ENCODE measurements around the gene RANBP17.
A peak's percentile ranks its signal among the peaks of the same experiment; 100 is the strongest.
"Not testable (repeated sequence)": the region's sequence is repeated elsewhere in the genome, so short reads cannot be mapped to it uniquely, and the experiment has no call there.

Gene RANBP17

GRCh38 chr5:171250738-171251137, 388.9 kb downstream of the RANBP17 start:
- DNase-seq (ENCODE audit: low spot score) = no peak

DNA sequence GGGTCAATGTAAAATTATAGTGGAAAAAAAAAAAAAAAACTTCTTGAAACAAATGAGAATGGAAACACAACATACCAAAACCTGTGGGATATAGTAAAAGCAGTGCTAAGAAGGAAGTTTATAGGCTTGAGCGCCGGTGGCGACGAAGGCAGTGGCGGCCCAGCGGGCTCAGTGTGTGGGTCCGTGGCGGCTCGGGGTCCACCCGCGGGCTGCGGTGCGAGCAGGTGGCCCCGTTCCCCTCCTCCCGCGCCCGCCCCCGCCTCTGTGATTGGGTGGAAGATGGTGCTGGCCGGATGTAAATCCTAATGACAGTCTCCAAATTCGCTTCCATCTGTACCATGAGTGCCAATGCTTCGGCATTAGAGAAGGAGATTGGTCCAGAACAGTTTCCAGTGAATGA, 389.7 kb downstream of the RANBP17 start:
- DNase-seq (ENCODE audit: low spot score) = no peak

- no peak for DNase-seq (ENCODE audit: low spot score)
These were observed 390.9 kb downstream of the RANBP17 start for GRCh38 chr5:171252674-171253073.

DNA sequence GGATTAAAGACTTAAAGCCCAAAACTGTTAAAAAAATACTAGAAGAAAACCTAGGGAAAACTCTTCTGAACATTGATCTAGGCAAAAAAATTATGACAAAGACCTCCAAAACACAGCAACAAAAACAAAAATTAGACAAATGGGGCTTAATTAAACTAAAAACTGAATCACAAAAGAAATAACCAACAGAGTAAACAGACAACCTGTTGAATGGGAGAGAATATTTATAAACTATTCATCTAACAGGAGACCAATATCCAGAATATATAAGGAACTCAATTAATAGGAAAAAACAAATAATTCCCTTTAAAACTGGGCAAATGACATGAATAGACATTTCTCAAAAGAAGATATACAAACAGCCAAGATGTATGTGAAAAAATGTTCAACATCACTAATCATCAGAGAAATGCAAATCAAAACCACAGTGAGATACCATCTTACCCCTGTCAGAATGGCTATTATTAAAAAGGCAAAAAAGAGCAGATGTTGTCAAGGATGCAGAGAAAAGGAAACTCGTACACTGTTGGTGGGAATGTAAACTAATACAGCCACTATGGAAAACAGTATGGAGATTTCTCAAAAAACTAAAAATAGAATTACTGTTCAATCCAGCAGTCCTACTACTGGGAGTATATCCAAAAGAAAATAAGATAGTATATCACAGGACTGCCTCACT, 397.1 kb downstream of the RANBP17 start:
- DNase-seq (ENCODE audit: low spot score) = no peak

DNA sequence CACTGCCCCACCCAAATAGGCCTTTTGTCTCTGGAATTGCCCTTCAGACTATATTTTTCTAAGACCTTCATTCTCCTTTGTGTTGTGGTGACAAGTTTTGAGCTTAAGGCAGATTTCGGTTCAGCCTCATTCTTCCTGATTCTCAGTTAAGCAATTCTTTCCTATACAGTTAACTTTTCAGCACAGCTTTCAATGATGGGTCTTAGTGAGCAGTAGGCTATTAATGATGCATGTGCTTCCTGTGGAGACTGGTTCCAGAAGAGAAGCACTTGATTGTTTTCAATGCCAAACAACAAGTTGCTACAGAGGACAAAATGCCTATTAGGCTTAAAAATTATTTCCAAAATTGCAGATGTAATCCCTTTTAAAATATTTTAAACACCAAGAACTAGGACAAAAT, 399.5 kb downstream of the RANBP17 start:
- no peak for DNase-seq (ENCODE audit: low spot score)

DNA sequence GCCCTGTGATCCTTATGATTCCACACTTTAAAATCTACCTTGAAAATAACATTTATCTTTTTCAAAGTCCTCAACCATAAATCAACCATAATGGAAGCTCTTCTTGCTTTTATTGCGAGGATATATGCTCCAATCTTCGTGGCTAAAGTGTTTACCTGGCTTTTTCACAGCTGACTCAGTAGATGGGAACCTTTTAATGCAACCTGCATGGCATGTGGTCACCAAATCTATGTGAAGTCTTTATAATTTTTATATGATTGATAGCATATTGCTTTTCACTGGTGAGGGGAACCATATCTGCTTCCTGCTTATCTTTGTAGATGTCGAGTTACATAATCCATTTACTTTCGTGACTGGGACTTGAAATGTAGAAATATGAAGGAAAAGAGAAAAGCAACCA, 400.1 kb downstream of the RANBP17 start:
- DNase-seq (ENCODE audit: low spot score) = no peak

- no peak for DNase-seq (ENCODE audit: low spot score)
These were observed 401.4 kb downstream of the RANBP17 start for GRCh38 chr5:171263181-171263580.

DNA sequence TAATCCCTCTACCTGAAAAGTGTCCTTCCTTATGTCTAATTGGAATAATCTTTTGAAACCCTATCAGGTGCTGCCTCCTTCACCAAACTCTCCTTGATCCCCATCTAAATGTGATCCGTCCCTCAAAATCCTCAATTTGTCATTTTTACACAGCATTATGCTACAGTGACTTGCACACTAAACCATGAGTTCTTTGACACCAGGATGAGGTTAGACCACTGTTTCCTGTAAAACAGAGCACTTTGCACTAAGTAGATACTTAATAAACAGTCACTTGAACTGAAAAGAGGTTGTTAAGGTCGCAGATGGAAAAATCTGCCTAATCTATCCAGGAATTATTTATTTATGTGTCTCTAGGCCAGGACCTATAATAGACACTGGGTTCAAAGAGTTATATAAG, 403.0 kb downstream of the RANBP17 start:
- peak; percentile 9 for DNase-seq (ENCODE audit: low spot score)

DNA sequence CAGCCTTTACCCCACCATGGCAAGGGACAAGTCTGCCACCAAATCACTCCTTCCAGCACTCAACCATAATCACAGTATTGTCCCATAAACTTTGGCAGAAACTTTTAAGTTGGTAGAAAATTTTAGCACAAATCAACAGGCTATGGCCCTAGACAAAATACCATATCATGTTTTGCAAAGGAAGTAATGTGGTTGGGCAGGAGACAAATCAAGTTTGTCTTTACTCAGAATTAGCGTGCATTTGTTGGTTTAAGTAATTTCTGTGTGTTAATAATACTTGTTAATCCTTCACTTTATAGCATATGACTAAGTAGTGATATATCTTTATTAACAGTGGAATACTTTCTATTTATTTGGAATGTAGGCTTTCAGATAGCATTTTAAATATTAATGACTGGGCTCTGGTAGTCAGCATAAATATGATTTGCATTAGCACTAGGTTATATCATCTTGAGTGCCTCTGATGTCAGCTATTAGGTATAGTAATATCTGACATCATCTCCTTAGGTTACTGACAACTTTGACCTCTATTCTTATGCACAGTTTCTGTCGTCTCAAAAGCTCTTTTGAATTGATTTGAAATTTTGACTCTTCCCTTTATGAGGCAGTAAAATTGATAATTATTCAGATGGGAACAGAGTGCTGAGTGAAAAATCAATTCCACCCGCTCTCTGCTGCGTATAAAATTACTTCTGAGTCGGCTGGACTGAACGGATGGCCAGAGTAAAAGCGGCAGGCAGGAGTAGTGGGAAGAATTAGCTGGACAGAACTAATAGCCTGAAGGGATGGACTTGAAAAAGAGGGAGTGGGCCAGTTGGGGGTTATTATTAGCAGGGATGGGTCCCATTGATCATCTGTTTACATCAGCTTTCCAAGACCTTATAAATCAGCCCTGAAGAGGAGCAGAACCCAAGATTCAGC, 407.1 kb downstream of the RANBP17 start:
- DNase-seq (ENCODE audit: low spot score) = no peak

- DNase-seq (ENCODE audit: low spot score) = no peak
These were observed 407.9 kb downstream of the RANBP17 start for GRCh38 chr5:171269717-171270116.

DNA sequence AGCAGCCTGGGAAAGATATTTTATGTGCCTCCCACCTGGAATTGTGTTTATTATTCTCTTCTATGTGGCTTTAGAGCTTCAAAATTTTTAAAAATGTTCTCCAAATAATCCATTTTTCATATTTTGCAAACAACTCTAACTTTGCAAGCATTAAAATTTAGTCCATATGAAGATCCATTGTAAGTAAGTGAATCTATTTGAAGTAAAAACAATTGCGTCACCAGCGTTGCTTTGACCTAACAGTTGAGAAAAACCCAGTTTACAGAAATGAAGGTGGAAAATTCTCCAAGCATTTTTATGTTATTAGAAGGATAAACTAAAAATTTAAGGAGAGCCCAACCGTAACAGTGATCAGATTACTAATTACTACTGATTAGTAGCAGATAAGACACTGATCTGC, 408.3 kb downstream of the RANBP17 start:
- DNase-seq (ENCODE audit: low spot score) = no peak

DNA sequence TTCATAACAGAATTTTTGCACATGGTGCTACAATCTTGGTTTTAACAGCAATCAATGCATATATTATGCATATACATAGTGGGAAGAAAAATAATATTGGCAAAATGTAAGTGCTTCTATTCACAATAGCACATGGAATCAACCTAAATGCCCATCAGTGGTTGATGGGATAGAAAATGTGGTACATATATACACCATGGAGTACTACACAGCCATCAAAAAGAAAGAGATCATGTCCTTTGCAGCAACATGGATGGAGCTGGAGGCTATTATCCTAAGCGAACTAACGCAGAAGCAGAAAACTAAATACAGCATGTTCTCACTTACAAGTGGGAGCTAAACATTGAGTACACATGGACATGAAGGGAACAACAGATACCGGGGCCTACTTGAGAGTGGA, 410.0 kb downstream of the RANBP17 start:
- no peak for DNase-seq (ENCODE audit: low spot score)

DNA sequence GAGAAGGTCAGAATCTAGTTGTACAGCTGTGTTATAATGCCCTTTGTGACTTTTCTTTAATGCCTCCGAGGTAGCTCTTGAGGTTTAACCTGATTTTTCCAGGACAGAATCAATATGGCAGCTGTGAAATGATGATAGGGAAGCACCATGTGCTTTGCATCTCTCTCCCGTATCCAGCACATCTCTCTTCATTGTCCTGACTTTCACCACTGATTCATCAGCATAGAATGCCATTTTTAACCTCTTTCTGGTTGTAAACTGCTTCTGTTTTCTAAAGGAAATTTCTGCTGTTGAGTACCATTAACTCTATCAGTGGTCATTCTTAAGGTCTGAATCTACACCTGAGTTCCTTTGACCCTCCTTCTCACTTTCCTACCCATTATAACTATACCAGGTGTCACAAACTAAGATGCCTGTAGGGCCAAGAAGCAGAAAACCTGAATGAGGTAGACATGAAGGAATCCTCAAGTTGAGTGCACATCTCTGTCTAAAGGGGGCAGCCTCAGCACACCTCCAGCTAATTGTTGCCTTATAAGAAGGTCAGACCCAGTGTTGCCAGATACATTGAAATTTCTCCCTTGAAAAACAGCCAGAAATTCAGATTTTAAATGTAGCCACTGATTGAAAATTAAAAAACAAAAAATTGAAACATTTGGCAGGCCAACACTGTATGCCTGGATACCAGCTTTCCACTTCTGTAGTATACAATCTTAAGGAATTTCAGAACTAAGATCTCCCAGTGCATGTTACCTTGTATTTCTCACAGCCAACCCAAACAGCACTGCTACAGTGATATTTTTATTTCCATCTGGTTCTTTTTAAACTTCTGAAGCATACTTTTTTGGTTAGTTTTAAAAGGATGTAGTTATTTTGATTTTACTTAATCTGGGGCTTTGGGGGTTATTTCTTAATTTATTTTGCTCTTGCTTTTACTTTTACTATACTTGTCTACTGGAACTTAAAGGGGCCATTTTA, 411.5 kb downstream of the RANBP17 start:
- no peak for DNase-seq (ENCODE audit: low spot score)

DNA sequence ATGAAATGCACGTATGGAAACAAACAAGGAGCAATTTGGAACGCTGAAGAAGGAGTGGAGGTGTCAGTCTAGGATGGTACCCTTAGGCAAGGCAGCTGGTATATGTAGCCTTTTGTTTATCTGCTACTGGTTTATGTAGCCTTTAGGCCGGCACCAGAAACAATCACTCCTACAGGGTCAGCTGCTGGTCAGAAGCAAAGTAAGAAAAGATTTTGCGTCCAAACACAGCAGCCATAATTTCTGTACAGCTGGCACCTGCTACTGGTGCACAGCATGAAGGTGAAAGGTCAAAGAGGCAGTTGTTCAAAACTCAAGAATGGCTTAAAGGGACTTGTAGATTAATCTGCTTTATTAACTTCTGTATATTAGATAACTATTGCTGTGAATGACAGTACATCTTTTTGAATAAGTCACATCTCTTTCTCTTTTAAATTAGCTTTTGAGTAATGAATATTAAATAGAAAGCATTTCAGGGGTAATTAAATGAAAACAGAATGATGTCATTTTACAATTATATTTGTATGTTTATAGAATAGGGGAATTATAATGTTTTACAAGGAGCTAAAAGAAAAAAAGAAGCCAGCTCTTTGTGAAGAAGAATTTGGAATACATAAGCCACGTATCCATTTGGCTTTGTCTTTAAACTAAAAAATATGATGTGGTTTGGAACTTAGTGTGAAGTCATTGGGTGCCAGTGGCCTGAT, 414.2 kb downstream of the RANBP17 start:
- no peak for DNase-seq (ENCODE audit: low spot score)

DNA sequence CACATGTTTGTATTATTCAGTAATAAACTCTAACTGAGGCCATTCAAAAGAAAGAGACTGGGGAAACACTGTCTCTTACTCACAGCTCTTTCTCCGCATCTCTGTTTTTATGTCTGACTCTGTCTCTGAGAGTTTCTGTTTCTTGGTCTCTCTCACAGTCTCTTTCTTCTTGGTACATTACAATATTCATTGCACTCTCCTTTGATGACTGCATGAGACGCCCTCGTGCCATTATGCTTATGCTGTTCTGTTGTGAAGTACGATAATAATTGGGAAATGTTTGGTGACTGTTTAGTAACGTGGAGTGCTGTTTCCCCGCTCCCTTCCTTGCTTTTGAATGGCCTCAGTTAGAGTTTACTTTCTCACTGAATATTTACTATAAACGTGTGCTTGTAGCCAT, 421.9 kb downstream of the RANBP17 start:
- no peak for DNase-seq (ENCODE audit: low spot score)

GRCh38 chr5:171285465-171285864, 423.6 kb downstream of the RANBP17 start:
- no peak for DNase-seq (ENCODE audit: low spot score)

DNA sequence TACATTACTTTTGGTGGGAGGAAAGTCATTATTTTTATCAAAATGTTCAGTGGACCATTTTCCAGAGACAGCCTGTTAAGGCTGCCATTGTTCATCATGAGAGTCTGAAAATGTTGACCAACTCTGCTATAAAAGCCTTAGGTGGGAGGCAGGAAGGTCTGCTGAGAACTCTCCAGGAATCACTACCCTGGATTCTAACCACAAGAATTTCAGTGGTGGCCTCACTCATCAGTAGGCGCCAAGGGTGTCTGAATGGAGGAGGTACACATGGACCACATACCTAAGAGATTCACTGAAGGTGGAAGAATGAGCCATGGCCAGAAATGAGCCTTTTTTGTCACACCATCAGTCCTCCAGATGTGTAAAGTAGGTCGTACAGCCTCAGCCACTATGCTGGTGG, 426.2 kb downstream of the RANBP17 start:
- no peak for DNase-seq (ENCODE audit: low spot score)

- DNase-seq (ENCODE audit: low spot score) = no peak
These were observed 429.6 kb downstream of the RANBP17 start for GRCh38 chr5:171291371-171291770.

GRCh38 chr5:171295299-171295698, 433.5 kb downstream of the RANBP17 start:
- DNase-seq (ENCODE audit: low spot score) = no peak

- DNase-seq (ENCODE audit: low spot score) = no peak
These were observed 434.0 kb downstream of the RANBP17 start for GRCh38 chr5:171295801-171296200.

DNA sequence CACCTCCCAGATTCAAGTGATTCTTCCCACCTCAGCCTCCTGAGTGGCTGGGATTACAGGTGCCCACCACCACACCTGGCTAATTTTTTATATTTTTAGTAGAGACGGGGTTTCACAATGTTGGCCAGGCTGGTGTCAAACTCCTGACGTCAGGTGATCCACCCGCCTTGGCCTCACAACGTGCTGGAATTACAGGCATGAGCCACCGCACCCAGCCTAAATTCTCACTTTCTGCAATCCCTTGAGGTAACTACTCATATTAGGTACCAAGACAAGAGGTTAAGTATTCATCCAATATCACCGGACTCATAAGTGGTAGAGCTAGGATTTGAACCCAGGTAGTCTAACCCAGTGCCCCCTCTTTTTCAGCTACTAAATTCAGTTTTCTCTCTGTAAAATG, 436.1 kb downstream of the RANBP17 start:
- DNase-seq (ENCODE audit: low spot score) = not testable (repeated sequence)

DNA sequence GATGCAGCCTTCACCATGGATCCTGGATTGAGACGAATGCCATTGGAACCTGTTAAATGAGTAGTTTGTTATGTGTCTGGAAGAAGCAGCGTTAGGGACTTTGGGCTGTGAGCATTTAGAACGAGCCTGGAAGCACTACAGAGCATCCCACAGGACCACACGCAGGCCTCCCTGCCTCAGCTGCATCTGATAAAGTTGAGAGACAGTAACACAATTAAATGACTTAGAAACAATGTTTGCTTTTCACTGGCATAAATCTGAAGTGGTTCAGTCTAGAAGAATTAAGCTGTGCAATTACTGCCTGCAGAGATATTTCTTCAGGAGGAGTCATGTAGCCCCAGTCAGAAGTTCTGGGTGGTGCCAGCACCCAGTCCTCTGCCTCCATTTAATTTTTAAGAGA, 437.4 kb downstream of the RANBP17 start:
- no peak for DNase-seq (ENCODE audit: low spot score)
